ENCODE data around the gene PLS3. TPM values are rescaled to one million over a fixed set of nuclear protein-coding genes. Genes with fewer than 3 reads are reported as not detected.
A peak's percentile ranks its signal among the peaks of the same experiment; 100 is the strongest.
"Not testable (repeated sequence)": the region's sequence is repeated elsewhere in the genome, so short reads cannot be mapped to it uniquely, and the experiment has no call there.

The PLS3 gene
- total RNA-seq (2014; rRNA removed; shearing (Covaris generic)) = 412 and 427 TPM in 2 replicates

- H3K27ac ChIP-seq = peak within 1 kb of the TSS; percentile 91
- no peaks in the 10 kb centered on the region for H3K9me3 ChIP-seq (replicated peaks)
- peaks cover 37% of the 10 kb centered on the region for H3K4me1 ChIP-seq
- peak within 1 kb of the TSS; percentile 75 for H3K4me3 ChIP-seq
- peak; percentile 99 for DNase-seq
- H3K27me3 ChIP-seq = no peaks in the 10 kb centered on the region
- peaks cover 8% of the 10 kb centered on the region; the same call in 1 of the 2 replicates for H3K36me3 ChIP-seq
Observed at GRCh38 chrX:115560978-115561604, at the start of gene PLS3. PLS3 (plus strand) TSS chrX:115561174; CDS start chrX:115610251, 49,077 bp downstream.

- no peak overlapping the region for H3K27ac ChIP-seq
- H3K27me3 ChIP-seq = no peaks in the 10 kb centered on the region
- H3K4me3 ChIP-seq = no peak overlapping the region
- no peaks in the 10 kb centered on the region for H3K4me1 ChIP-seq
- no peaks in the 10 kb centered on the region for H3K36me3 ChIP-seq
- H3K9me3 ChIP-seq (replicated peaks) = no peaks in the 10 kb centered on the region
- no peak for DNase-seq
Observed at GRCh38 chrX:115518113-115518512, 42.9 kb upstream of the PLS3 start.

GRCh38 chrX:115521741-115522140, 39.2 kb upstream of the PLS3 start:
- Histone ChIP-seq H3K27me3 (no peaks in the 10 kb centered on the region), H3K36me3 (no peaks in the 10 kb centered on the region), H3K4me3 (no peak overlapping the region), H3K27ac (no peak overlapping the region), H3K4me1 (no peaks in the 10 kb centered on the region), H3K9me3 (replicated peaks) (no peaks in the 10 kb centered on the region)
- no peak for DNase-seq

GRCh38 chrX:115522952-115523351, 38.0 kb upstream of the PLS3 start:
- Histone ChIP-seq H3K4me1 (no peaks in the 10 kb centered on the region), H3K9me3 (replicated peaks) (no peaks in the 10 kb centered on the region), H3K27ac (no peak overlapping the region), H3K27me3 (no peaks in the 10 kb centered on the region), H3K4me3 (no peak overlapping the region), H3K36me3 (no peaks in the 10 kb centered on the region)
- no peak for DNase-seq

GRCh38 chrX:115525486-115525885, 35.5 kb upstream of the PLS3 start:
- H3K27me3 ChIP-seq = no peaks in the 10 kb centered on the region
- no peaks in the 10 kb centered on the region for H3K36me3 ChIP-seq
- no peak for DNase-seq
- H3K4me3 ChIP-seq = no peak overlapping the region
- H3K4me1 ChIP-seq = no peaks in the 10 kb centered on the region
- no peaks in the 10 kb centered on the region for H3K9me3 ChIP-seq (replicated peaks)
- H3K27ac ChIP-seq = no peak overlapping the region

- no peak for DNase-seq
- Histone ChIP-seq H3K4me1 (no peaks in the 10 kb centered on the region), H3K9me3 (replicated peaks) (no peaks in the 10 kb centered on the region), H3K4me3 (no peak overlapping the region), H3K27me3 (no peaks in the 10 kb centered on the region), H3K27ac (no peak overlapping the region), H3K36me3 (no peaks in the 10 kb centered on the region)
Observed at GRCh38 chrX:115531818-115532403, 29.1 kb upstream of the PLS3 start.

GRCh38 chrX:115533485-115533884, 27.5 kb upstream of the PLS3 start:
- Histone ChIP-seq H3K36me3 (no peaks in the 10 kb centered on the region), H3K27ac (no peak overlapping the region), H3K27me3 (no peaks in the 10 kb centered on the region), H3K4me3 (no peak overlapping the region), H3K9me3 (replicated peaks) (no peaks in the 10 kb centered on the region), H3K4me1 (no peaks in the 10 kb centered on the region)
- no peak for DNase-seq

- no peaks in the 10 kb centered on the region for H3K36me3 ChIP-seq
- DNase-seq = no peak
- no peak overlapping the region for H3K4me3 ChIP-seq
- H3K4me1 ChIP-seq = no peaks in the 10 kb centered on the region
- no peaks in the 10 kb centered on the region for H3K27me3 ChIP-seq
- no peaks in the 10 kb centered on the region for H3K9me3 ChIP-seq (replicated peaks)
- H3K27ac ChIP-seq = no peak overlapping the region
Observed at GRCh38 chrX:115534383-115534782, 26.6 kb upstream of the PLS3 start.

- no peaks in the 10 kb centered on the region for H3K4me1 ChIP-seq
- H3K36me3 ChIP-seq = no peaks in the 10 kb centered on the region
- no peak for DNase-seq
- no peak overlapping the region for H3K27ac ChIP-seq
- no peak overlapping the region for H3K4me3 ChIP-seq
- no peaks in the 10 kb centered on the region for H3K27me3 ChIP-seq
- no peaks in the 10 kb centered on the region for H3K9me3 ChIP-seq (replicated peaks)
Observed at GRCh38 chrX:115535421-115535820, 25.6 kb upstream of the PLS3 start.

GRCh38 chrX:115535844-115536243, 25.1 kb upstream of the PLS3 start:
- Histone ChIP-seq H3K9me3 (replicated peaks) (no peaks in the 10 kb centered on the region), H3K4me3 (no peak overlapping the region)
- no peak for DNase-seq

GRCh38 chrX:115539841-115540240, 21.1 kb upstream of the PLS3 start:
- Histone ChIP-seq H3K4me1 (no peaks in the 10 kb centered on the region), H3K36me3 (no peaks in the 10 kb centered on the region)
- DNase-seq = no peak

More at GRCh38 chrX:115535844-115536243, 25.1 kb upstream of the PLS3 start:
- no peaks in the 10 kb centered on the region for H3K27me3 ChIP-seq
- no peak overlapping the region for H3K27ac ChIP-seq
- H3K4me1 ChIP-seq = no peaks in the 10 kb centered on the region
- no peaks in the 10 kb centered on the region for H3K36me3 ChIP-seq

GRCh38 chrX:115541045-115541444, 19.9 kb upstream of the PLS3 start:
- H3K27me3 ChIP-seq; H3K27ac ChIP-seq; H3K4me3 ChIP-seq; H3K36me3 ChIP-seq; DNase-seq; H3K9me3 ChIP-seq (replicated peaks); H3K4me1 ChIP-seq: not testable (repeated sequence)

More at GRCh38 chrX:115539841-115540240, 21.1 kb upstream of the PLS3 start:
- H3K27me3 ChIP-seq = no peaks in the 10 kb centered on the region
- no peak overlapping the region for H3K27ac ChIP-seq
- H3K9me3 ChIP-seq (replicated peaks) = no peaks in the 10 kb centered on the region
- no peak overlapping the region for H3K4me3 ChIP-seq

GRCh38 chrX:115547448-115547847, 13.5 kb upstream of the PLS3 start:
- no peaks in the 10 kb centered on the region for H3K27me3 ChIP-seq
- H3K36me3 ChIP-seq = no peaks in the 10 kb centered on the region
- H3K4me1 ChIP-seq = no peaks in the 10 kb centered on the region
- no peak overlapping the region for H3K27ac ChIP-seq
- DNase-seq = no peak
- H3K4me3 ChIP-seq = no peak overlapping the region
- H3K9me3 ChIP-seq (replicated peaks) = no peaks in the 10 kb centered on the region

GRCh38 chrX:115549008-115549407, 12.0 kb upstream of the PLS3 start:
- H3K4me1 ChIP-seq = peaks cover 9% of the 10 kb centered on the region
- no peak overlapping the region for H3K27ac ChIP-seq
- no peaks in the 10 kb centered on the region for H3K9me3 ChIP-seq (replicated peaks)
- no peaks in the 10 kb centered on the region for H3K27me3 ChIP-seq
- DNase-seq = no peak
- H3K36me3 ChIP-seq = no peaks in the 10 kb centered on the region
- H3K4me3 ChIP-seq = no peak overlapping the region

GRCh38 chrX:115553171-115553570, 7.8 kb upstream of the PLS3 start:
- peak overlapping the region; percentile 43 for H3K27ac ChIP-seq
- peak; percentile 77 to 87 for DNase-seq

GRCh38 chrX:115559672-115560071, 1.3 kb upstream of the PLS3 start:
- Histone ChIP-seq H3K4me3 (peak overlapping the region; percentile 75), H3K36me3 (peaks cover 5% of the 10 kb centered on the region; the same call in 1 of the 2 replicates), H3K27ac (peak overlapping the region; percentile 91), H3K27me3 (no peaks in the 10 kb centered on the region), H3K9me3 (replicated peaks) (no peaks in the 10 kb centered on the region), H3K4me1 (peaks cover 35% of the 10 kb centered on the region)
- no peak for DNase-seq

More at GRCh38 chrX:115553171-115553570, 7.8 kb upstream of the PLS3 start:
- no peaks in the 10 kb centered on the region for H3K36me3 ChIP-seq
- H3K4me1 ChIP-seq = peaks cover 9% of the 10 kb centered on the region
- H3K4me3 ChIP-seq = peak overlapping the region; percentile 21
- no peaks in the 10 kb centered on the region for H3K9me3 ChIP-seq (replicated peaks)
- no peaks in the 10 kb centered on the region for H3K27me3 ChIP-seq
